H9 (cell line): ENCODE measurements around the gene TPX2. TPM values are rescaled to one million over a fixed set of nuclear protein-coding genes. Genes with fewer than 3 reads are reported as not detected.

ENCODE experiments used
- DNase-seq: peaks from one replicate; pipeline ENCODE4 v3.0.0-alpha.2; 2017
- H2AFZ ChIP-seq: one replicate; pipeline ENCODE4 v1.6.1; 2013; ENCODE audit warnings: mild to moderate bottlenecking, low read length, control low read depth, moderate library complexity
- H2AK5ac ChIP-seq: 2 replicates; pipeline ENCODE4 v1.6.1; 2013; ENCODE audit warnings: low read length, control low read depth, mixed read lengths; ENCODE audit not compliant: insufficient read length
- H2BK120ac ChIP-seq: one replicate; pipeline ENCODE4 v1.6.1; 2013; ENCODE audit warnings: low read depth, mild to moderate bottlenecking, low read length, control low read depth, inconsistent platforms; ENCODE audit not compliant: poor library complexity, severe bottlenecking
- H2BK12ac ChIP-seq: 2 replicates; pipeline ENCODE4 v1.6.1; 2013; ENCODE audit warnings: low read length, control low read depth, mixed read lengths, low read depth; ENCODE audit not compliant: insufficient read length
- H2BK15ac ChIP-seq: 2 replicates; pipeline ENCODE4 v1.6.1; 2013; ENCODE audit warnings: low read depth, low read length, control low read depth
- H2BK20ac ChIP-seq: one replicate; pipeline ENCODE4 v1.6.1; 2013; ENCODE audit warnings: low read depth, mild to moderate bottlenecking, low read length, control low read depth, inconsistent platforms; ENCODE audit not compliant: poor library complexity, severe bottlenecking
- H2BK5ac ChIP-seq: 2 replicates; pipeline ENCODE4 v1.6.1; 2013; ENCODE audit warnings: low read length, control low read depth, mixed read lengths; ENCODE audit not compliant: insufficient read length
- H3K14ac ChIP-seq: 2 replicates; pipeline ENCODE4 v1.6.1; 2013; ENCODE audit warnings: low read length, control low read depth; ENCODE audit not compliant: insufficient read depth
- H3K18ac ChIP-seq: 2 replicates; pipeline ENCODE4 v1.6.1; 2013; ENCODE audit warnings: low read depth, mild to moderate bottlenecking, mixed read lengths, low read length, control low read depth; ENCODE audit not compliant: insufficient read length
- H3K23ac ChIP-seq: 2 replicates; pipeline ENCODE4 v1.6.1; 2013; ENCODE audit warnings: low read length, control low read depth, mixed read lengths, low read depth; ENCODE audit not compliant: insufficient read length
- H3K23me2 ChIP-seq: 2 replicates; pipeline ENCODE4 v1.6.1; 2013; ENCODE audit warnings: low read depth, mild to moderate bottlenecking, mixed read lengths, low read length, control low read depth; ENCODE audit not compliant: insufficient read length, poor library complexity, severe bottlenecking
- H3K27ac ChIP-seq: 2 replicates; pipeline ENCODE4 v1.5.1; 2013; ENCODE audit warnings: low read length, control low read depth, mixed read lengths, low read depth; ENCODE audit not compliant: insufficient read length
- H3K27me3 ChIP-seq: 2 replicates; pipeline ENCODE4 v1.6.1; 2013; ENCODE audit warnings: low read length, control low read depth, inconsistent platforms; ENCODE audit not compliant: insufficient read depth
- H3K4ac ChIP-seq: 2 replicates; pipeline ENCODE4 v1.6.1; 2013; ENCODE audit warnings: low read depth, mild to moderate bottlenecking, control low read depth, inconsistent platforms, low read length, moderate library complexity
- H3K4me1 ChIP-seq: 2 replicates; pipeline ENCODE4 v1.6.1; 2013; ENCODE audit warnings: low read length, control low read depth, inconsistent platforms; ENCODE audit not compliant: insufficient read depth
- H3K4me2 ChIP-seq: 2 replicates; pipeline ENCODE4 v1.6.1; 2013; ENCODE audit warnings: low read length, control low read depth, mixed read lengths; ENCODE audit not compliant: insufficient read length, insufficient read depth
- H3K56ac ChIP-seq: 2 replicates; pipeline ENCODE4 v1.6.1; 2013; ENCODE audit warnings: low read depth, mild to moderate bottlenecking, mixed read lengths, low read length, control low read depth; ENCODE audit not compliant: insufficient read length
- H3K79me1 ChIP-seq: 2 replicates; pipeline ENCODE4 v1.6.1; 2013; ENCODE audit warnings: low read depth, mild to moderate bottlenecking, moderate library complexity, low read length, control low read depth, inconsistent platforms; ENCODE audit not compliant: insufficient read depth, poor library complexity, severe bottlenecking
- H3K79me2 ChIP-seq: 2 replicates; pipeline ENCODE4 v1.6.1; 2013; ENCODE audit warnings: low read length, control low read depth, inconsistent platforms; ENCODE audit not compliant: insufficient read depth
- H3K9ac ChIP-seq: 2 replicates; pipeline ENCODE4 v1.6.1; 2013; ENCODE audit warnings: low read length, control low read depth, mixed read lengths; ENCODE audit not compliant: insufficient read length; ENCODE audit errors: extremely low read depth
- H3K9me3 ChIP-seq: one replicate; pipeline ENCODE4 v1.6.1; 2013; ENCODE audit warnings: low read depth, low read length, inconsistent platforms; ENCODE audit not compliant: control insufficient read depth
- H3T11ph ChIP-seq: one replicate; pipeline ENCODE4 v1.6.1; 2013; ENCODE audit warnings: mild to moderate bottlenecking, low read length, control low read depth, inconsistent platforms
- H4K20me1 ChIP-seq: one replicate; pipeline ENCODE4 v1.6.1; 2013; ENCODE audit not compliant: control insufficient read depth, insufficient read length, insufficient read depth
- H4K5ac ChIP-seq: 2 replicates; pipeline ENCODE4 v1.6.1; 2013; ENCODE audit warnings: low read depth, mild to moderate bottlenecking, mixed read lengths, low read length, control low read depth; ENCODE audit not compliant: insufficient read length
- H4K8ac ChIP-seq: replicated peaks from 2 replicates; pipeline ENCODE4 v1.6.1; 2013; ENCODE audit warnings: low read length, control low read depth, mixed read lengths, low read depth; ENCODE audit not compliant: insufficient read length
- H4K91ac ChIP-seq: 2 replicates; pipeline ENCODE4 v1.6.1; 2013; ENCODE audit warnings: low read depth, mild to moderate bottlenecking, moderate library complexity, mixed read lengths, low read length, control low read depth; ENCODE audit not compliant: insufficient read length
- H3K27ac Mint-ChIP-seq, 3 experiments: 2 replicates in 2 of 3; 3 replicates in 1 of 3; pipeline ENCODE4 v1.8.0; 2020 to 2021; ENCODE audit warnings: mixed read lengths in 3 of 3, mild to moderate bottlenecking in 1 of 3, moderate library complexity in 1 of 3
- H3K27me3 Mint-ChIP-seq: 2 replicates; pipeline ENCODE4 v1.8.0; 2021; ENCODE audit warnings: low read depth, mild to moderate bottlenecking, moderate library complexity, mixed read lengths
- H3K36me3 Mint-ChIP-seq, 3 experiments: 2 replicates in 2 of 3; 3 replicates in 1 of 3; pipeline ENCODE4 v1.8.0; 2020 to 2021; ENCODE audit warnings: low read depth in 3 of 3, mixed read lengths in 3 of 3; ENCODE audit not compliant: insufficient read depth in 1 of 3
- H3K4me1 Mint-ChIP-seq, 2 experiments: 2 replicates each; pipeline ENCODE4 v1.8.0; 2020; ENCODE audit warnings: mixed read lengths in 2 of 2
- H3K4me3 Mint-ChIP-seq, 2 experiments: 2 replicates in 1 of 2; 3 replicates in 1 of 2; pipeline ENCODE4 v1.8.0; 2020 to 2021; ENCODE audit warnings: mild to moderate bottlenecking in 2 of 2, mixed read lengths in 2 of 2, moderate library complexity in 1 of 2
- H3K9me3 Mint-ChIP-seq, 2 experiments: 2 replicates in 1 of 2; 3 replicates in 1 of 2; pipeline ENCODE4 v1.8.0; 2020; ENCODE audit warnings: mild to moderate bottlenecking in 2 of 2, mixed read lengths in 2 of 2, moderate library complexity in 1 of 2
- WGBS: extraction: QIAGEN DNeasy Blood & Tissue Kit; methylation state at CpG from one replicate; pipeline ENCODE4 v1.1.7; 2013; ENCODE audit warnings: missing lambda C conversion rate, low lambda C conversion rate, mixed read lengths; ENCODE audit not compliant: insufficient read length; ENCODE audit errors: extremely low coverage; 5-methylcytosine and 5-hydroxymethylcytosine counted together
- total RNA-seq: library from RNA; stranded (reverse); gene quantifications from 2 replicates; pipeline ENCODE4 v1.2.1, GENCODE V29; 2021
- TF ChIP-seq, protein P1 (sequence below): fragments of 200-600 bp; sonication (generic); conservative IDR thresholded peaks from 3 replicates; pipeline ENCODE4 v1.8.0; 2021; ENCODE audit warnings: antibody characterized with exemption, mild to moderate bottlenecking

TPX2 gene
- total RNA-seq, 1 experiment from 2014 or later, result 161 TPM

DNA sequence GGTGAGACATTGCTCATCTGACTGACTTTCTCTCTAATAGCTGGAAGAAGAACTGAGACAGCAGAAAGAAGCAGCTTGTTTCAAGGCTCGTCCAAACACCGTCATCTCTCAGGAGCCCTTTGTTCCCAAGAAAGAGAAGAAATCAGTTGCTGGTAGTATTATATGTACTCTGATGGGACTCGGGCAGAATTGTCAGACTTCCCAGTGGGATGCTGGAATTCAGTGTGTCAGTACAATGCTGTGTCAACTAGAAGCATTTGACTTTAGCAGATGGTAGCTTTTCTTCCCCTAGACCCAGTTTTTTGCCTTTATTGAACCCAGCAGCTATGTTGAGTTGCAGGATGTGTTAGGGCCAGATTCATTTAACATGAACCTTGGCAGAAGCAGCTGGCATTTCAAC lies 58.3 kb downstream of the TPX2 start:
- Histone ChIP-seq H3K79me1 (no peaks in the 10 kb centered on the region), H2AFZ (no peak overlapping the region), H4K20me1 (no peaks in the 10 kb centered on the region), H3K9me3 (no peaks in the 10 kb centered on the region), H3K18ac (no peak overlapping the region), H3K27me3 (no peaks in the 10 kb centered on the region), H3T11ph (no peak overlapping the region), H3K27ac (no peak overlapping the region), H3K23ac (no peak overlapping the region), H4K5ac (no peak overlapping the region), H3K23me2 (peaks cover 3% of the 10 kb centered on the region), H2BK120ac (no peak overlapping the region), H4K8ac (no peak overlapping the region), H3K56ac (no peak overlapping the region), H4K91ac (no peak overlapping the region), H2BK20ac (no peak overlapping the region), H3K4me1 (no peaks in the 10 kb centered on the region), H2BK5ac (no peak overlapping the region), H2BK12ac (no peak overlapping the region), H3K79me2 (no peaks in the 10 kb centered on the region), H3K14ac (no peak overlapping the region), H3K9ac (no peak overlapping the region), H3K4me2 (no peak overlapping the region), H2AK5ac (no peak overlapping the region), H2BK15ac (no peak overlapping the region), H3K4ac (no peak overlapping the region)
- TF ChIP-seq, protein P1, sequence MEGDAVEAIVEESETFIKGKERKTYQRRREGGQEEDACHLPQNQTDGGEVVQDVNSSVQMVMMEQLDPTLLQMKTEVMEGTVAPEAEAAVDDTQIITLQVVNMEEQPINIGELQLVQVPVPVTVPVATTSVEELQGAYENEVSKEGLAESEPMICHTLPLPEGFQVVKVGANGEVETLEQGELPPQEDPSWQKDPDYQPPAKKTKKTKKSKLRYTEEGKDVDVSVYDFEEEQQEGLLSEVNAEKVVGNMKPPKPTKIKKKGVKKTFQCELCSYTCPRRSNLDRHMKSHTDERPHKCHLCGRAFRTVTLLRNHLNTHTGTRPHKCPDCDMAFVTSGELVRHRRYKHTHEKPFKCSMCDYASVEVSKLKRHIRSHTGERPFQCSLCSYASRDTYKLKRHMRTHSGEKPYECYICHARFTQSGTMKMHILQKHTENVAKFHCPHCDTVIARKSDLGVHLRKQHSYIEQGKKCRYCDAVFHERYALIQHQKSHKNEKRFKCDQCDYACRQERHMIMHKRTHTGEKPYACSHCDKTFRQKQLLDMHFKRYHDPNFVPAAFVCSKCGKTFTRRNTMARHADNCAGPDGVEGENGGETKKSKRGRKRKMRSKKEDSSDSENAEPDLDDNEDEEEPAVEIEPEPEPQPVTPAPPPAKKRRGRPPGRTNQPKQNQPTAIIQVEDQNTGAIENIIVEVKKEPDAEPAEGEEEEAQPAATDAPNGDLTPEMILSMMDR, result no peak
- no peak for DNase-seq
- peaks cover 48 to 87% (median 57%) of the 10 kb centered on the region in 3 experiments; a peak in 6 of 7 replicates for H3K36me3 Mint-ChIP-seq
- H3K4me1 Mint-ChIP-seq, result no peaks in the 10 kb centered on the region
- no CpG with 5 or more reads among the region's 3 CpGs for WGBS
- no peak overlapping the region for H3K4me3 Mint-ChIP-seq
- H3K27ac Mint-ChIP-seq, result no peak overlapping the region
- H3K9me3 Mint-ChIP-seq, result no peaks in the 10 kb centered on the region
- no peaks in the 10 kb centered on the region for H3K27me3 Mint-ChIP-seq
